Parathyroid adenoma (tissue), 2 donors: ENCODE measurements around the gene GPC6.

Source experiments
- H2AFZ ChIP-seq: fragments of 300-600 bp; sonication (generic); one replicate; pipeline ENCODE4 v1.7.0; 2017; ENCODE audit warnings: antibody characterized with exemption, mild to moderate bottlenecking
- H3K27ac ChIP-seq: fragments of 300-600 bp; sonication (generic); one replicate; pipeline ENCODE4 v1.7.0; 2017
- H3K27me3 ChIP-seq: fragments of 300-600 bp; sonication (generic); one replicate; pipeline ENCODE4 v1.7.0; 2017; ENCODE audit warnings: low read length; ENCODE audit not compliant: control insufficient read depth, insufficient read depth
- H3K36me3 ChIP-seq: fragments of 300-600 bp; sonication (generic); one replicate; pipeline ENCODE4 v1.7.0; 2017; ENCODE audit warnings: low read length; ENCODE audit not compliant: control insufficient read depth, insufficient read depth
- H3K4me1 ChIP-seq: fragments of 300-600 bp; sonication (generic); one replicate; pipeline ENCODE4 v1.7.0; 2017; ENCODE audit warnings: control low read depth
- H3K4me2 ChIP-seq: fragments of 300-600 bp; sonication (generic); one replicate; pipeline ENCODE4 v1.7.0; 2017; ENCODE audit warnings: low read length
- H3K4me3 ChIP-seq: fragments of 300-600 bp; sonication (generic); one replicate; pipeline ENCODE4 v1.7.0; 2017; ENCODE audit warnings: low read depth, low read length
- H3K79me2 ChIP-seq: fragments of 300-600 bp; sonication (generic); one replicate; pipeline ENCODE4 v1.7.0; 2017; ENCODE audit warnings: control low read depth
- H3K9ac ChIP-seq: fragments of 300-600 bp; sonication (generic); one replicate; pipeline ENCODE4 v1.7.0; 2017; ENCODE audit warnings: mild to moderate bottlenecking
- H3K9me3 ChIP-seq: fragments of 300-600 bp; sonication (generic); one replicate; pipeline ENCODE4 v1.7.0; 2017; ENCODE audit warnings: low read length; ENCODE audit not compliant: control insufficient read depth
- TF ChIP-seq, protein P1 (sequence below): fragments of 300-600 bp; sonication (generic); IDR thresholded peaks from one replicate; pipeline ENCODE4 v1.7.0; 2017; ENCODE audit warnings: antibody characterized with exemption, mild to moderate bottlenecking
- donor health status: primary hyperparathyroidism.

The GPC6 gene

GRCh38 chr13:93283255-93283654, 56.6 kb downstream of the GPC6 start:
- TF ChIP-seq, protein P1, sequence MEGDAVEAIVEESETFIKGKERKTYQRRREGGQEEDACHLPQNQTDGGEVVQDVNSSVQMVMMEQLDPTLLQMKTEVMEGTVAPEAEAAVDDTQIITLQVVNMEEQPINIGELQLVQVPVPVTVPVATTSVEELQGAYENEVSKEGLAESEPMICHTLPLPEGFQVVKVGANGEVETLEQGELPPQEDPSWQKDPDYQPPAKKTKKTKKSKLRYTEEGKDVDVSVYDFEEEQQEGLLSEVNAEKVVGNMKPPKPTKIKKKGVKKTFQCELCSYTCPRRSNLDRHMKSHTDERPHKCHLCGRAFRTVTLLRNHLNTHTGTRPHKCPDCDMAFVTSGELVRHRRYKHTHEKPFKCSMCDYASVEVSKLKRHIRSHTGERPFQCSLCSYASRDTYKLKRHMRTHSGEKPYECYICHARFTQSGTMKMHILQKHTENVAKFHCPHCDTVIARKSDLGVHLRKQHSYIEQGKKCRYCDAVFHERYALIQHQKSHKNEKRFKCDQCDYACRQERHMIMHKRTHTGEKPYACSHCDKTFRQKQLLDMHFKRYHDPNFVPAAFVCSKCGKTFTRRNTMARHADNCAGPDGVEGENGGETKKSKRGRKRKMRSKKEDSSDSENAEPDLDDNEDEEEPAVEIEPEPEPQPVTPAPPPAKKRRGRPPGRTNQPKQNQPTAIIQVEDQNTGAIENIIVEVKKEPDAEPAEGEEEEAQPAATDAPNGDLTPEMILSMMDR, result no peak
- H3K9me3 ChIP-seq, result no peaks in the 10 kb centered on the region
- no peaks in the 10 kb centered on the region for H3K4me1 ChIP-seq
- H3K4me3 ChIP-seq, result no peak overlapping the region
- no peak overlapping the region for H3K27ac ChIP-seq
- H3K79me2 ChIP-seq, result no peaks in the 10 kb centered on the region
- no peaks in the 10 kb centered on the region for H3K36me3 ChIP-seq
- H3K9ac ChIP-seq, result no peak overlapping the region
- H3K4me2 ChIP-seq, result no peak overlapping the region
- no peak overlapping the region for H2AFZ ChIP-seq
- no peaks in the 10 kb centered on the region for H3K27me3 ChIP-seq

DNA sequence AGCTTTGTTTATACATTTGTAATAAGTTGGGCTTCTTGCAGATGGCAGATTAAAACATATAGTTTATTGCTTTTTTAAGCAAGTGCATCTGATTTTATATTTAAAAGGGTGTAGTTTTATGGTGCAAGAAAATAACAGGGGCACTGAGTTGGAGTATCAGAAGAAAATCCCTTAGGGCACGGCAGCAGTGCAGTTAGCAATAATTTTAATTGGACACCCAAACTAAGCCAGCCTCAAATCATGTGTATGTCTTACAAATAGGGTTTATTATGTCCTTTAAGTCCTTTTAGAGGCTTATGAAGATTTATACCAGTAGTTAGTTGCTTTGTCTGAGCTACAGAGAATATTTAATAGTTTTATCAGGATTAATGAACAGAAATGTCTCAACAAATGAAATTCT, 57.5 kb downstream of the GPC6 start:
- H3K9me3 ChIP-seq, result no peaks in the 10 kb centered on the region
- no peaks in the 10 kb centered on the region for H3K27me3 ChIP-seq
- no peak overlapping the region for H3K27ac ChIP-seq
- no peak overlapping the region for H3K9ac ChIP-seq
- H3K36me3 ChIP-seq, result no peaks in the 10 kb centered on the region
- no peak overlapping the region for H3K4me3 ChIP-seq
- TF ChIP-seq, protein P1, result no peak
- H3K4me2 ChIP-seq, result no peak overlapping the region
- H2AFZ ChIP-seq, result no peak overlapping the region
- H3K79me2 ChIP-seq, result no peaks in the 10 kb centered on the region
- no peaks in the 10 kb centered on the region for H3K4me1 ChIP-seq

DNA sequence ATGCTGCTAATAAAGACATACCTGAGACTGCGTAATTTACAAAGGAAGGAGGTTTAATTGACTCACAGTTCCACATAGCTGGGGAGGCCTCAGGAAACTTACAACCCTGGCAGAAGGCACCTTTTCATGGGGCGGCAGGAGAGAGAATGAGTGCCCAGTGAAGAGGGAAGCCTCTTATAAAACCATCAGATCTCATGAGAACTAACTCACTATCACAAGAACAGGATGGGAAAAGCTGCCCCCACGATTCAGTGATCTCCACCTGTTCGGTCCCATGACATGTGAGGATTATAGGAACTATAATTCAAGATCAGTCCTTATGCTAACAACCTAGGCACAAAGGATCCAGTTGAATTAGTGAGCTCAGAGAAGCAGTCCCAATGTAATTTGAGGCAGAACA, 59.4 kb downstream of the GPC6 start:
- no peak overlapping the region for H3K9ac ChIP-seq
- no peaks in the 10 kb centered on the region for H3K9me3 ChIP-seq
- H3K27ac ChIP-seq, result no peak overlapping the region
- no peak overlapping the region for H2AFZ ChIP-seq
- no peaks in the 10 kb centered on the region for H3K79me2 ChIP-seq
- H3K4me2 ChIP-seq, result no peak overlapping the region
- H3K4me1 ChIP-seq, result peaks cover 4% of the 10 kb centered on the region
- H3K36me3 ChIP-seq, result no peaks in the 10 kb centered on the region
- H3K4me3 ChIP-seq, result no peak overlapping the region
- TF ChIP-seq, protein P1, result no peak
- H3K27me3 ChIP-seq, result no peaks in the 10 kb centered on the region

- Histone ChIP-seq H3K4me2 (no peak overlapping the region), H3K36me3 (no peaks in the 10 kb centered on the region), H3K4me3 (no peak overlapping the region), H3K79me2 (no peaks in the 10 kb centered on the region), H3K27ac (no peak overlapping the region), H3K4me1 (peaks cover 4% of the 10 kb centered on the region), H3K27me3 (no peaks in the 10 kb centered on the region), H3K9ac (no peak overlapping the region), H2AFZ (no peak overlapping the region), H3K9me3 (no peaks in the 10 kb centered on the region)
- TF ChIP-seq, protein P1, result no peak
These were observed 62.4 kb downstream of the GPC6 start for GRCh38 chr13:93289053-93289452.

DNA sequence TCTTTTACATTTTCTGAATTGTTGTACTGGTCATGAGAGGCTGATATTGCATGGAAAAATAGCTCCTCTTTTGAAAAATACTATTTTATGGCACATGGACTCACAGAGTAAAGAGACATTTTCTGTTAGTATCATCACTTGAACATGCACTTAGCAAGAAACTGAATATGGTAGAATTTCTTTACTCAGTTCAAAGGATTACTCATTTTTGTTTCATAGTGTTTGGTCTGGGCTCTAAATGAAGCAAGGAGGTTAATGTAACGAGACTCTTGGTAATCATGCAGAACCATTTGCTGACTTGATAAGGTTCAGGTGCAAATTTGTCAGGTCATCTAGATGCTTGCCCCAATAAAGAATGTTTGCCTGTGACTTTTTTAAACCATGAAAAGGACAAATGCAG, 63.2 kb downstream of the GPC6 start:
- Histone ChIP-seq H3K79me2 (no peaks in the 10 kb centered on the region), H3K4me3 (no peak overlapping the region), H3K9ac (no peak overlapping the region), H3K4me1 (peaks cover 4% of the 10 kb centered on the region), H2AFZ (no peak overlapping the region), H3K36me3 (no peaks in the 10 kb centered on the region), H3K27ac (no peak overlapping the region), H3K4me2 (peak overlapping the region; percentile 0), H3K9me3 (no peaks in the 10 kb centered on the region), H3K27me3 (no peaks in the 10 kb centered on the region)
- TF ChIP-seq, protein P1, result no peak
